ENCODE measurements around the gene KIF4A. TPM values are rescaled to one million over a fixed set of nuclear protein-coding genes. Genes with fewer than 3 reads are reported as not detected.

KIF4A gene
- total and polyA plus RNA-seq, 2 of the 13 experiments (the other 11 are each of a cell fraction or from before 2014, with no cell fraction given), result 9.4 to 28.2 TPM

- TF ChIP-seq ARNTL (CRISPR knock-in tag; IDR thresholded peaks at IDR 0.05) (no peak), HDAC2 (CRISPR knock-in tag; IDR thresholded peaks at IDR 0.05) (no peak), TCF7 (IDR thresholded peaks at IDR 0.05; ENCODE audit: low read depth) (no peak), ZHX2 (IDR thresholded peaks at IDR 0.05; ENCODE audit: low read depth) (no peak), ZHX2 (CRISPR knock-in tag; IDR thresholded peaks at IDR 0.05; ENCODE audit: borderline replicate concordance) (no peak), BRCA1 (CRISPR knock-in tag; IDR thresholded peaks at IDR 0.05) (no peak), ZNF30 (CRISPR knock-in tag; IDR thresholded peaks at IDR 0.05) (no peak), ZNF597 (CRISPR knock-in tag; IDR thresholded peaks at IDR 0.05) (no peak), KLF6 (CRISPR knock-in tag; IDR thresholded peaks at IDR 0.05) (no peak), ISX (CRISPR knock-in tag; conservative IDR thresholded peaks at IDR 0.05) (no peak), ZNF543 (CRISPR knock-in tag; IDR thresholded peaks at IDR 0.05) (no peak), IKZF1 (IDR thresholded peaks at IDR 0.05) (no peak)
- TF ChIP-seq, protein P1, sequence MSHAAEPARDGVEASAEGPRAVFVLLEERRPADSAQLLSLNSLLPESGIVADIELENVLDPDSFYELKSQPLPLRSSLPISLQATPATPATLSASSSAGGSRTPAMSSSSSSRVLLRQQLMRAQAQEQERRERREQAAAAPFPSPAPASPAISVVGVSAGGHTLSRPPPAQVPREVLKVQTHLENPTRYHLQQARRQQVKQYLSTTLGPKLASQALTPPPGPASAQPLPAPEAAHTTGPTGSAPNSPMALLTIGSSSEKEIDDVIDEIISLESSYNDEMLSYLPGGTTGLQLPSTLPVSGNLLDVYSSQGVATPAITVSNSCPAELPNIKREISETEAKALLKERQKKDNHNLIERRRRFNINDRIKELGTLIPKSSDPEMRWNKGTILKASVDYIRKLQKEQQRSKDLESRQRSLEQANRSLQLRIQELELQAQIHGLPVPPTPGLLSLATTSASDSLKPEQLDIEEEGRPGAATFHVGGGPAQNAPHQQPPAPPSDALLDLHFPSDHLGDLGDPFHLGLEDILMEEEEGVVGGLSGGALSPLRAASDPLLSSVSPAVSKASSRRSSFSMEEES (CRISPR knock-in tag; IDR thresholded peaks at IDR 0.05), result no peak
- Histone ChIP-seq H2AFZ (ENCODE audit: low read length) (no peak overlapping the region), H3K79me2 (ENCODE audit: insufficient read depth, low read length) (no peaks in the 10 kb centered on the region), H3K9me3 (ENCODE audit: low read length) (no peaks in the 10 kb centered on the region), H3K4me3 (replicated peaks in 1 of 3; ENCODE audit: insufficient read depth in 1 of 3, low read depth in 2 of 3, low read length in 3 of 3) (peak overlapping the region; percentile 34 to 80 (median 47)), H3K27me3 (ENCODE audit: control insufficient read depth in 1 of 2, insufficient read depth in 2 of 2, low read length in 2 of 2) (no peaks in the 10 kb centered on the region), H3K36me3 (replicated peaks in 1 of 2; ENCODE audit: control insufficient read depth in 1 of 2, insufficient read depth in 2 of 2, low read length in 2 of 2) (no peaks in the 10 kb centered on the region), H3K4me1 (ENCODE audit: insufficient read depth, low read length) (peaks cover 22% of the 10 kb centered on the region), H3K4me2 (ENCODE audit: low read depth, low read length) (peak overlapping the region; percentile 82), H3K27ac (ENCODE audit: extremely low read length, insufficient read depth, low read length) (no peak overlapping the region), H4K20me1 (ENCODE audit: insufficient read depth, low read length) (no peaks in the 10 kb centered on the region), H3K9ac (ENCODE audit: insufficient read depth, low read depth, low read length) (0 out of 2 replicates have a peak overlapping the region, but pooled peaks have one; percentile 34)
- intact Hi-C loops (cut with micrococcal nuclease; ENCODE audit: unreplicated experiment) (loop anchor here (5.0 kb wide), 1 partner anchor 141 kb away; the partner anchor contains the start of gene KIF4A), in situ Hi-C loops (cut with HindIII; ENCODE audit: extremely low pct_ligation_motif_present, low pct_unique_long_range_greater_than_20kb) (no loop called here)
- no peak for ATAC-seq
- BruUV-seq (replicated peaks), result no TSS peak
- no peak for FAIRE-seq
- DNase-seq (ENCODE audit: low spot score), result no peak
- POLR2A ChIA-PET, result interaction anchor here (1.7 kb wide), 1 partner anchor 10 kb away, joined by 9 read pairs; the partner anchor contains the start of gene GDPD2
- CTCF ChIA-PET (ENCODE audit: low intra/inter-chr PET ratio, low total read pairs), result no interaction called here
- WGBS (ENCODE audit: low lambda C conversion rate), result 59% methylated on average over 13 of the region's 15 CpGs
Observed at GRCh38 chrX:70432936-70433847, 143.3 kb downstream of the KIF4A start.

Data from HepG2 (cell line).